ENCODE data around the gene COX14.
A peak's percentile ranks its signal among the peaks of the same experiment; 100 is the strongest.

COX14 gene

DNA sequence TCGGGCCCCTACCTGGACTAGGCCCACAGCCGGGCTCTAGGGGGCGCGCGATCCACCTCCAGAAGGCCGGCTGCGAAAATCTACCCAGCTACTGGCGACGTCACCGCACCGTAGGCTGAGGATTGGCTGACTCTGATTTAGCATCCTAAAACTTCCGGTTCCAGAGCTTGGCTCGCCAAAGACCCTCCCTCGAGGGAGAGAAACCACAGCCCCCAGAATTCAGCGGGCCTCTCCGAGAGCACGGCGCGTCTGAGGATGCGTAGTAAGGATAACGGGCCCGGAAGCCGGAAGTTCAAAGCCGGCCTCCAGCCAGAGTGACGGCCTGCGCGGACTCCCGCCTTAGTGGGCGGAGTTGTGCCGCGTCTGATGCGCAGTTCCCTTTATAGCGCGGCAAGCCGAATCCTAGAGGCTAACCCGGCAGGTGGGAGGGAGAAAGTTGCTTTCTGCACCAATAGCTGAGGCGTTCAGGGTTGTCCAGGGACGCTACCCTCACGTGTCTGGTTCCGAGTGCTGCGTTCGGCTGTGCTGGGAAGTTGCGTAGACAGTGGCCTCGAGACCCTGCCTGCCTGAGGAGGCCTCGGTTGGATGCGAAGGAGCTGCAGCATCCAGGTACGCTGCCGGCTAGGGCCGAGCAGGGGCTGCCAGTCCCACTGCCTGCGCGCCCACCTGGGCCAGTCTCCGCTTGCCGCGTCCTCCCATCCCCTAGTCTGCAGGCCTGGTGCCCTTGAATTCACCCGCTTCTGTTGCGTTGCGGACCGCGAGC, at the start of gene COX14:
COX14 (plus strand) TSS at position 544 of the 763 bp plus-strand sequence. CDS start 7,808 bp downstream, outside the sequence.
- Mint-ChIP-seq H3K36me3 (peaks cover 5% of the 10 kb centered on the region), H3K4me3 (peak within 1 kb of the TSS; percentile 98), H3K9me3 (no peaks in the 10 kb centered on the region), H3K4me1 (peaks cover 39% of the 10 kb centered on the region), H3K27me3 (no peaks in the 10 kb centered on the region), H3K27ac (peak within 1 kb of the TSS; percentile 99)

DNA sequence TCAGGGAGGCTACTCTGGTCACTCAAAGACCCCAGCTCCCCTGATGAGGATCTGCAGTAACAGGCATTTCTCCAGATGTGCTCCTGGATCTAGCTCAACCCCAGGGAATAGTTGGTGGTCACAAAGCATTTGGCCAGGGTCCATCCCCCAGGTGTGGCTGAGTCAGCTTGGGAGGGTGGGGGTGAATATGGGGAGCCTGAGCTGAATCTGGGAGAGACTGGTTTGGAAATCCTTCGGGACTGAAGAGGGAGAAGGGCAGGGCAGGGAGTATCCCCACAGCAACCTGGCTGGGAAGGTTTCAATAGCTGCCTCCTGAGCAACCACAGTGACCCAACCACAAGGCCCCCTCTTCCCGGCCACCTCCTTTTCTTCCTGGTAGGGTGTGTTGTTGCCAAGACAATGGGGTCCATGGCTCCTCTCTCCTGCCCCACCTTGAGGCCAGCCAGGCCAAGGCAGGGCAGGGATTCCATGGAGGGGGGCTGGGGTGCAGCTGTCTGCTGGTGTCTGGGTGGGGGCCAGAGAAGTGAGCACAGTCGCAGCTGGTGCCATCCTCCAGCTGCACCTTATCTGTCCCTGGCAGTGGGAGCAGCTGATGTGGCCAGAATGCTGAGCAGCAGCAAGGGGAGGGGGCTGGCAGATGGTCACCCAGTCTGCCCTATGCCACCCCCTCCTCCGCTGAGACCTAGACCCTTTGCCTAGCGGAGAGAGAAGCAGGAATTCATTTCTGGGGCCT, 49.1 kb upstream of the COX14 start:
- peaks cover 6% of the 10 kb centered on the region for H3K27me3 Mint-ChIP-seq
- H3K9me3 Mint-ChIP-seq = no peaks in the 10 kb centered on the region
- no peak overlapping the region for H3K4me3 Mint-ChIP-seq
- H3K36me3 Mint-ChIP-seq = no peaks in the 10 kb centered on the region
- H3K27ac Mint-ChIP-seq = no peak overlapping the region
- H3K4me1 Mint-ChIP-seq = peaks cover 13% of the 10 kb centered on the region

DNA sequence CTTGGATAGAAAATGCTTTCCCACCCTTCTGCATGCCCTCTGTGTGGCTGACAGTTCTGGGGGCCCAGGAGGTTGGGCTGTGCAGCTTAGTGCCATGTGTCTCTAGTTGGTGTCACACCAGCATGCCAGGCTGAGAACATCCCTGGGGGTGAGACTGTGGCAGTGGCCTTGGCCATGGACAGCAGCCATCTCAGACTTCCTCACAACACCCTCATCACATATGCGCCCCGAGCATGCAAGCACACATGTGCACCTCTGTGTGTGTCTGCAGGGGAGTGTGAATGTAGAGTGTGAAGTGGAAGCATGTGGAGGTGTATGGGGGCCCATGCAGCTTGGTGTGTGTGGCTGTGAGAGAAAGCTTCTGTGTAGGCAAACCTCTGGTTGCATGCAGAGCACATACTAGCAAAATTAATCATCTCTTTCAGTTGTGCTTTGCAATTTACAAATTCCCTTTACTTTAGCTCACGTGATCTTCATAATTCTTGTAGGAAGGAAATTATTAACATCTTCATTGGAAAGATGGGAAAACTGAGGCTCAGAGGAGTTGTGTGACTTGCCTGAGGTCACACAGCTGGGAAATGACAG, 46.2 kb upstream of the COX14 start:
- Mint-ChIP-seq H3K4me1 (peaks cover 8% of the 10 kb centered on the region), H3K36me3 (no peaks in the 10 kb centered on the region), H3K4me3 (no peak overlapping the region), H3K27me3 (peaks cover 1% of the 10 kb centered on the region), H3K27ac (no peak overlapping the region), H3K9me3 (no peaks in the 10 kb centered on the region)

DNA sequence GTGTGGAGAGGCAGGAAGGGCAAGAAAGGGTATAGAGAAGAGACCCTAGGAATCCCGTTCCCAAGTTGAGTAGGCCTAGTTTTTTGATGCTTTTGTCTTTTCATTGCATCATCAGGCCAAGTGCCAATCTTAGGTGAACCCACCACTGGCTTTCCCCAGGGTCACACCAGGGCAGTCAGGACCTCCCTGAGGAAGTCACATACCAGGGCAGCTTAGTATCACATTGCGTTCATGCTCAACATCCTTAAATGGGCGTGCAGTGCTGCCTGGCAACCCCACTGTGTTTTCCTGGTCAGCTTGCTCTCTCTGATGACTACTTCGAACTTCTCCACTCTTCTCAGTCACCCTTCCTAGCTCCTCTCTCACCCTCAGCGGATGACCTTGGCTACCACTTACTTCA, 45.6 kb upstream of the COX14 start:
- Mint-ChIP-seq H3K27ac (no peak overlapping the region), H3K4me3 (no peak overlapping the region), H3K9me3 (no peaks in the 10 kb centered on the region), H3K36me3 (no peaks in the 10 kb centered on the region), H3K27me3 (peaks cover 1% of the 10 kb centered on the region), H3K4me1 (peaks cover 8% of the 10 kb centered on the region)

DNA sequence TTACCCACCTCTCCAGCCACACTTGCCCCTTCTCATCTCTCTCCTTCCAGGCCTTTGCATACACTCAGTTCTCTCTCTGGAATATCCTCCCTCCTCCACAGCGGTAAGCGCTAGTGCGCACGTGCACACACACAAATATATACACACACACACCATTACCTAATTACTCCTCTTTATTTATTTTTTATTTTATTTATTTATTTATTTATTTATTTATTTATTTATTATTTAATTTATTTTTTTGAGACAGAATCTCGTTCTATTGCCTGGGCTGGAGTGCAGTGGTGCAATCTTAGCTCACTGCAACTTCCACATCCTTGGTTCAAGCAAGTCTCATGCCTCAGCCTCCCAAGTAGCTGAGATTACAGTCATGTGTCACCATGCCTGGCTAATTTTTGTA, 43.0 kb upstream of the COX14 start:
- H3K27ac Mint-ChIP-seq = no peak overlapping the region
- no peaks in the 10 kb centered on the region for H3K27me3 Mint-ChIP-seq
- H3K4me3 Mint-ChIP-seq = no peak overlapping the region
- peaks cover 8% of the 10 kb centered on the region for H3K4me1 Mint-ChIP-seq
- H3K36me3 Mint-ChIP-seq = no peaks in the 10 kb centered on the region
- H3K9me3 Mint-ChIP-seq = no peaks in the 10 kb centered on the region

DNA sequence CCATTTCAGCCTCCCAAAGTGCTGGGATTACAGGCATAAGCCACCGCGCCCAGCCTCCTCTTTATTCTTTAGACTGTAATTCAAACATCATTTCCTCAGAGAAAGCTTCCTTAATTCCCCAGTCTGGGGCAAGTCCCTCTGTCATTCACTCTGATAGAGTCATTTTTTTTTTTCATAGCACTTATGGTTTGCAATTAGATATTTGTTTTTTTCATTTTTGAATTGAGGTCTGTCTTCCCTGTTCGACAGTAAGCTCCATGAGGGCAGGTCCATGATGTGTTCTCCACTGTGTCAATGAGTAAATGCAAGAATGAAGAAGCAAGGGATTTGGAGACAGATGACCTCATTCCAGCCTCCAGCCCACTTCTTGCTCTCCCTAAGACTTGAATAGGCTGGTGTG, 42.5 kb upstream of the COX14 start:
- Mint-ChIP-seq H3K4me1 (peaks cover 8% of the 10 kb centered on the region), H3K4me3 (no peak overlapping the region), H3K27me3 (no peaks in the 10 kb centered on the region), H3K9me3 (no peaks in the 10 kb centered on the region), H3K27ac (no peak overlapping the region), H3K36me3 (no peaks in the 10 kb centered on the region)

DNA sequence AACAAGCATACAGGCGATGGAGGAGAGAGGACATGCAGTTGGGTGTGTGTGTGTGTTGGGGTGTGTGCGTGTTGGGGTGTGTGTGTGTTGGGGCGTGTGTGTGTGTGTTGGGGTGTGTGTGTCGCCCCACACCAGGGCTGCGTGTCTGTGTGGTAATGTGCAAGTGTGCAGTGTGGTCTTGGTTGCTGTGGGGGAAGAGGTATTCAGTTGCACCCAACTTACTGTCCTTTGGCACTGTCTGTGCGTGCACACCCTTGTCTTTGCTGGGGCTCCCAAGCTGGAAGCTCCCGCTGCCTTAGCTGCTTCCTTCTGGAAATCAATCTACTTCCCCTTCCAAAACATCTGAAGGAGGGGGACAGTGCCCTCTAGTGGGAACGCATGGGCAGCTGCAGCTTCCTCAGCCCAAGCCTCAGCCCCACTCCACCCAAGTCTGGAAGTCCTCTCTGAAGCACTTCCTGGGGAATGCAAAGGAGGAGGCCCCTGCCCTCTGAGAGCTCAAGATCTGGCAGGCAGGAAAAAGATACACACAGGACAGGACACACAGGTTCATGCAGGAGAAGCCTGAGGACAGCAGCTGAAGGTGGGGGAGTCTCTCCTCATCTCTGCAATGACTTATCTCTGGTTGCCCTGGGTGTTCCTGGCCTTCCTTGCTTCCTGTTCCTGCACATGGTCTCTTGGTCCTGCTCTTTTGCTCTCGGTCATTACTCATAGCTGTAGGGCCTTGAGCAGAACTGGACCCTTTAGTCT, 41.5 kb upstream of the COX14 start:
- no peaks in the 10 kb centered on the region for H3K9me3 Mint-ChIP-seq
- H3K27me3 Mint-ChIP-seq = no peaks in the 10 kb centered on the region
- H3K36me3 Mint-ChIP-seq = no peaks in the 10 kb centered on the region
- peaks cover 8% of the 10 kb centered on the region for H3K4me1 Mint-ChIP-seq
- no peak overlapping the region for H3K4me3 Mint-ChIP-seq
- H3K27ac Mint-ChIP-seq = no peak overlapping the region

DNA sequence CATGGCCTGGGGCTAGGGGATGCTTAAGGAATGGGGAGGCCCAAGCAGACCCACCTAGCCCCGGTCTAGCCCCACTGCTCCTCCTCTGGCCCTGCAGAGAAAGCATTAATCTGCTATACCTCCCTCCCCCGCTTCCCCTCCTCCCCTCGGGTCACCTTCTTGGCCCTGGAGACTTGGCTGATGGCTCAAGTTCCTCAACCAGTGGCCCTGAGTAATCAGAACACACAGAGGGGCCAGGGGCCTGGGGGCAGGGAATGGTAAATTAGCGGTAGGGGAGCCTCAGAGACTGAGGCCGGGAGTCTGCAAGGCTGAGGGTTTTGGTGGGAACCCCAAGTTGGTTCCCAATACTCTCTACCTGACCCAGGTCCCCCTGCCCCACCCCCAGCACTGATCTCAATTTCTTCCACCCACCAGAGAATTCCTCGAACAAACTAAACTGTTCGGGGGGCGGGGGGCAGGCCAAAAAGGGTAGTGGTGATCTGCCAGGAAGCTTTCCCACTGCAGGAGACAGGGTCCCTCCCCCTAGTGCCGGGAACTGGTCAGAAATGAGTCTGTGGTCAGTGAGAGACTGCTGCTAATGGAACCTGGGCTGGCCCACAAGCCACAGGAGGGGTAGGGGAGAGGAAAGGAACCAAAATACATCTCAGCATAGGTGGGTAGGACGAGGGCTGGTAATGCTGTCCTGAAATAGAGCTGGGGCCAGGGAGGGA, 39.7 kb upstream of the COX14 start:
- Mint-ChIP-seq H3K4me3 (no peak overlapping the region), H3K27me3 (no peaks in the 10 kb centered on the region), H3K9me3 (no peaks in the 10 kb centered on the region), H3K36me3 (no peaks in the 10 kb centered on the region), H3K4me1 (peaks cover 8% of the 10 kb centered on the region), H3K27ac (no peak overlapping the region)

DNA sequence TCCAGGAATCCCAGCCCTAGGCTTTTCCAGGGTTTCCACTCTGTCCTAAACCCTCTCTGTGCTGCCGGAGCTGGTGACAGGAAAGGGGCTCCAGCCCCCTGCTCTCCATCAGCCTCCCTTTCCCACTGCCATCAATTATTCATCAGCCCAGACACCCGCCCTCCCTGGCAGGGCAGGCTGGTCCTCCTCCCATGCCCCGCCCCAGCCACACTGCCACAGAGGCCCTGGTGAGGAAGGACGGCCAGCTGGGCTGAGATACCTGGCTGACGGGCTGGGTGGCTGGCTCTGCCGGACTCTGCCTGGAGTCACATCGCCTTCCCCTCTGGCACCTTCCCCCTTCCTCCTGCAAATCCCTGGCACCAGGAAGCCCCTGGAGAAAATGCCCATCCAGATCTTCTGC, 38.8 kb upstream of the COX14 start:
- H3K27ac Mint-ChIP-seq = no peak overlapping the region
- H3K4me3 Mint-ChIP-seq = no peak overlapping the region
- H3K27me3 Mint-ChIP-seq = no peaks in the 10 kb centered on the region
- H3K36me3 Mint-ChIP-seq = no peaks in the 10 kb centered on the region
- H3K9me3 Mint-ChIP-seq = no peaks in the 10 kb centered on the region
- H3K4me1 Mint-ChIP-seq = peaks cover 8% of the 10 kb centered on the region

DNA sequence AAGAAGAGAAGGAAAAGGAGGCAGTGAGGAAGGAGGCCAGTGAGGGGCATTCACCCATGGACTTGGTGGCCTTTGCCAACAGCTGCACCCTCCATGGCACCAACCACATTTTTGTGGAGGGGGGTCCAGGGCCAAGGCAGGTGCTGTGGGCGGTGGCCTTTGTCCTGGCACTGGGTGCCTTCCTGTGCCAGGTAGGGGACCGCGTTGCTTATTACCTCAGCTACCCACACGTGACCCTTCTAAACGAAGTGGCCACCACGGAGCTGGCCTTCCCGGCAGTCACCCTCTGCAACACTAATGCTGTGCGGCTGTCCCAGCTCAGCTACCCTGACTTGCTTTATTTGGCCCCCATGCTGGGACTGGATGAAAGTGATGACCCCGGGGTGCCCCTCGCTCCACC, 38.3 kb upstream of the COX14 start:
- Mint-ChIP-seq H3K27me3 (no peaks in the 10 kb centered on the region), H3K9me3 (no peaks in the 10 kb centered on the region), H3K27ac (no peak overlapping the region), H3K4me1 (peaks cover 8% of the 10 kb centered on the region), H3K4me3 (no peak overlapping the region), H3K36me3 (no peaks in the 10 kb centered on the region)

DNA sequence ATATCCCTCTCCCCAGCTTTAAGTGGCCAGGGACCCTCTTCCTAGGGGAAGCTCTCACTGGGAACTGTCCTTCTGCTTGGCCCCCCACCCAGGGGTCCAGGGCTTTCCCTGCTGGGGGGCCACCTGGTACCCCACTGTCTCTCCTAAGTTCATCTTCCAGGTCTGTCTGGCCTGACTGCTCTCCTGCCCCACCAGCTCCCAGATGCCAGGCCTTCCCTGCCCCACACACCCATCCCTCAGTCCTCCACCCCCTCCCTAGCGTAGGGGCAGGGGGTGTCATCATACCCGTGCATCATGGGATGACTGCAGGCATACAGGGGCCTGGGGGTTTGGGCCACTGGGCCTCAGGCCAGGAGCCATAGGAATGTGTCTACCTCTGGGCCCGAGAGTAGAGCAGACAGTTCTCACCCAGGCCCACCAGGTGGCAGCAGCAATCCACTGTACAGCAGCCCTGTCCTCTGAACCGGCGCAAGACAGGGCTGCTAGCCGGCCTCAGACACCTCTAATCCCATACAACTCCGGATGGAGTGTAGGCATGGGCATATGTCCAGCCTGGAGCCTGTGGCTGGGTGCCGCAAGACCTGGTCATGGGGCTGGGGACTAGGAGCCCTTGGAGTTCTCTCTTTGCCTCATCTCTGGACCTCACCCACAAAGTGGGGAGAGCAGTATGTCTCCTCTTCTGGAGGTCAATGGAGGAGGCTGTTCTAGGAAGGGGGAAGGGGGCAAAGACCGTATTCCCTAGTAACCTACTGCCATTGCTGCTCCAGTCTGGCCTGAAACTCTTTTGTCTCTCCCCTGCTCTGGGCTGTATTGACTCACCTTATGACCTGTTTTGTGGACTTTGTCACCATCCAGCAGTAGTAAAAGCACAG, 36.9 kb upstream of the COX14 start:
- H3K27me3 Mint-ChIP-seq = no peaks in the 10 kb centered on the region
- no peak overlapping the region for H3K4me3 Mint-ChIP-seq
- no peaks in the 10 kb centered on the region for H3K36me3 Mint-ChIP-seq
- no peaks in the 10 kb centered on the region for H3K9me3 Mint-ChIP-seq
- H3K4me1 Mint-ChIP-seq = peaks cover 5% of the 10 kb centered on the region
- H3K27ac Mint-ChIP-seq = no peak overlapping the region

DNA sequence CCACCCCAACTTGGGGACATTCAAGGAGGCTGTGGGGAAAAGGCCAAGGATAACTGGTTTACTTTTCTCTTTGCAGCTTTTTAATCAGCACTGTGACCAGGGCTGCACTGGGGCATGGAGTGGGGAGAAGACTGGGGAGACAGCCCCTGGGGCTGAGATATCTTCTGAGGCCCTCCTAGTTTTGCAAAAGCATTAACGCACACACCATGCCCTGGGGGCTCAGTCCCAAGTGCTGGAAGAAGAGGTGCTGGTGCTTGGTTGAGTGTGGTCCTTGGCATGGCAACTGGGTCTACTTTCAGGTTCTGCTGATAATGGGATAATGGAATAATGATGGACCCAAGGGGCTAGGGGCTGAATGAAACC, 36.2 kb upstream of the COX14 start:
- H3K4me1 Mint-ChIP-seq = no peaks in the 10 kb centered on the region
- no peaks in the 10 kb centered on the region for H3K27me3 Mint-ChIP-seq
- H3K9me3 Mint-ChIP-seq = no peaks in the 10 kb centered on the region
- no peak overlapping the region for H3K4me3 Mint-ChIP-seq
- no peak overlapping the region for H3K27ac Mint-ChIP-seq
- H3K36me3 Mint-ChIP-seq = no peaks in the 10 kb centered on the region

DNA sequence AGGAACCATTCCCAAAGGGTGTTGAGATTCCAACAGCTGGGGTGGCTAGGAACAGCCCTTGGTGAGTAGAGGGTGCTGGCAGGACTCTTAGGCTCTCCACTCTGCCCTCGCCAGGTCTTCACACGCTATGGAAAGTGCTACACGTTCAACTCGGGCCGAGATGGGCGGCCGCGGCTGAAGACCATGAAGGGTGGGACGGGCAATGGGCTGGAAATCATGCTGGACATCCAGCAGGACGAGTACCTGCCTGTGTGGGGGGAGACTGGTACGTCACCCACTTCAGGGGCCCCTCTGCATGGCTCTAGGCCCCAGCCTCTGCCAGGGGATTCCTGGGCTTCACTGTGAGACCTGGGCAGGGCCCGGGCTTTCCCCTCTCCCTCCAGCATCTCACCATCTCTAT, 34.9 kb upstream of the COX14 start:
- no peaks in the 10 kb centered on the region for H3K27me3 Mint-ChIP-seq
- H3K27ac Mint-ChIP-seq = no peak overlapping the region
- H3K36me3 Mint-ChIP-seq = no peaks in the 10 kb centered on the region
- H3K4me1 Mint-ChIP-seq = no peaks in the 10 kb centered on the region
- H3K9me3 Mint-ChIP-seq = no peaks in the 10 kb centered on the region
- no peak overlapping the region for H3K4me3 Mint-ChIP-seq

DNA sequence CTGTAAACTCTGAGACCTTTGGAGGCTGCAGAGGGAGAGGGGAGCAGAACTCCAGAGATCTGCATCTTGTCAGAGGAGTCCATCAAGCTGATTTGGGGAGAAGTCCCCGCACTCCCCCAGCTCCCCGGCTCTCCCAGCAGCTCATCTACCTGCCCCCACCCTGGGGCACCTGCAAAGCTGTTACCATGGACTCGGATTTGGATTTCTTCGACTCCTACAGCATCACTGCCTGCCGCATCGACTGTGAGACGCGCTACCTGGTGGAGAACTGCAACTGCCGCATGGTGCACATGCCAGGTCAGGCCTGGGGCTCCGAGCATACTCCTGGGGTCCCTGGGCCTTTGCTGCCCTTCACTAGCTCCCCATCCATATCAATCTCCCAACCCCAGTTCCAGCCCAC, 33.8 kb upstream of the COX14 start:
- H3K27ac Mint-ChIP-seq = no peak overlapping the region
- H3K4me1 Mint-ChIP-seq = peaks cover 4% of the 10 kb centered on the region
- no peaks in the 10 kb centered on the region for H3K36me3 Mint-ChIP-seq
- H3K27me3 Mint-ChIP-seq = no peaks in the 10 kb centered on the region
- no peaks in the 10 kb centered on the region for H3K9me3 Mint-ChIP-seq
- H3K4me3 Mint-ChIP-seq = no peak overlapping the region

All from activated naive CD4-positive, alpha-beta T cell treated with anti-CD3 and anti-CD28 coated beads, Interleukin-2, amount 50 U/mL, for 24 hours (primary cell).